Stimulated activated CD8-positive, alpha-beta memory T cell treated with anti-CD3 and anti-CD28 coated beads, Interleukin-7, amount 100 ng/mL, for 1 hour (primary cell): ENCODE results near the gene SBF1.

Experiments
- DNase-seq, 2 donors: peaks; one replicate each; pipeline ENCODE4 v3.0.0-alpha.2; 2020; ENCODE audit warnings: low read depth in 2 of 2

SBF1 gene

GRCh38 chr22:50507421-50507990 is 32.7 kb upstream of the SBF1 start, which contains the start of gene LMF2:
TSS of gene LMF2 (minus strand) at chr22:50507702. CDS start at chr22:50507675, 27 bp downstream.
- peak; percentile 88 to 92 for DNase-seq

GRCh38 chr22:50506611-50507420 is 32.0 kb upstream of the SBF1 start:
- no peak for DNase-seq

DNA sequence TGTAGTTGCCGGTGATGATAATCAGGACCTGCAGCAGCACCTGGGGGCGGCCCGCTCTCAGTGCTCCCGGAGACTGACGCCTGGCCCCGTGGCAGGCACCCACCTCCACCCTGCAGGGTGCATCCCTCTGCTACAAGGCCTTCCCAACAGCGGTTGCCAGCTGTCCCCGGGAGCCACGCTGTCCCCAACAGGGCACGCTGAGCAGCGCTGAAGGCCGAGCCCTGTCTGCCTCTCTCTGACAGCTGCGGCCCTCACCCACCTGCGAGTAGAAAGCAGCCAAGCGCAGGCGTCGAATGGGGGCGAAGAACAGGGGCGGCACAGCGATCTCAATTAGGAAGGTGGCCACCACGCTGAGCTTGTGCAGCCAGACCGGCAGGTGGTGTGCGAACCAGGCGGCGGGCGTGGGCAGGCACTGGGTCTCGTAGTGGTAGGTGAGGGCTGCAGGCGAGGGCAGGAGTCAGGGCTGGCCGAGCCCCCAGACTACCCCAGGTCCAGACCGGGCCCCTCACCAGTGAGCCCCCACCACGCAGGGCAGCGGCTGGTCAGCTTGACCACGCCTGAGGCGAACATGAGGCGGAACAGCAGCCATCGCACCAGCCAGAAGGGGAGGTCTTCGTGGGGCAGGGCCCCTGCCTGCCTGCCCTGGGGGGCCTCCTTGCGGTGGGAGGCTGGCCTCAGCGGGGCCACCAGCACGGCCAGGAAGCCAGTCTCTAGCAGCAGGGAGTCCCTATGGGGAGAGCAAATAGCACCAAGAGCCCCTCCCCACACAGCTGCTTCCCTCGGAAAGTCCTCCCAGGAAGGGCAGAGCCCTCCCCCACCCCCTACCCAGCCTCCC is 31.2 kb upstream of the SBF1 start:
- DNase-seq = no peak

DNA sequence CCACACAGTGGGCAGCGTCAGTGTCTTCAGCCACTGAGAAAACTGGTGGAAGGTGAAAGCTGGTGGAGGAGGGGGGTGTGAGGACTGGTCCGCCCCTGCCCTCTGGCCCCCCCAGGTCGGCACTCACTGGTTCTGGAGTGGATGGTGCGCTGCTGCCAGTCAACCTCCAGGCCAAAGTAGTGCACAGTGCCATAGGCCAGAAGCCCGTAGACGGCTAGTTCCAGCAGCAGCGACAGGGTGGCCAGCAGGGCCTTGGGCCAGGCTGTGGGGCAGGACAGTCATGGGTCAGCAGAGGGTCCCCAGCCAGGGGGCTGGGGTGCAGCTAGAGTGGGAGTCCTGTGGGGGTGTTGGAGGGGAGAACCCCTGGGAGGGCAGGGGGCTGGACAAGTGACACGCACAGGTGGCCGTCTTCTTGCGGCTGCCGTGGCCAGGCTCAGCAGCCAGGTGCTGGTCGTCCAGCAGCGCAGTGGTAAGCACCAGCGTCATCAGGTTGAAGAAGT is 30.5 kb upstream of the SBF1 start:
- no peak for DNase-seq

- no peak for DNase-seq
Measured at GRCh38 chr22:50504369-50505211, 29.8 kb upstream of the SBF1 start.

DNA sequence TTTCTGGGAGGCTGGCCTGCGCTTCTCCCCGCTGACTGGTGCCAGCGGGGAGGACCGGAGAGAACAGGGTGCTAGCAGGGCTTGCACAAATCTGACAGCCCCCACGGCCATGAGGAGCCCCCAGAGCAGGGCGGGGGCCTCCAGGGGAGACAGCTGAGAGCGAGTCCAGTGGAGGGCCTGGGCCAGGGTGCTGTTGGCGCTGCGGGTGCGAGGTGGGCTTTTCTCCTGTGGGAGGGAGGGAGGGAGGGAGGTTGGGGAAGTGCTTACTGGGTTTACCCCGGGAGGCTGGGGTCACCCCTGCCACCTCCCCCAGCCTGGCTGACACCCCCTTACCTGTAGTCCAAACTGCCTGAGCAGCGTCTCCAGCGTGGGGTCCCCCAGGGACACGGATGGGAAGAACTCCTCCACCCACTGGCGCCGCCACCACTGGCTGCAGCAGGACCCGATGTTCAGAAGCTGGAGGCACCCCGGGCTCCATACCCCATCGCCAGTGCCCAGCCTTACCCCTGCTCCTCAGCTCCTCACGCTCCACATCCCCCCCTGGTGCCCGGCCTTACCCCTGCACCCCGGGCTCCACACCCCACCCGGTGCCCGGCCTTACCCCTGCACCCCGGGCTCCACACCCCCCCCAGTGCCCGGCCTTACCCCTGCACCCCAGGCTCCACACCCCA is 28.8 kb upstream of the SBF1 start:
- DNase-seq = no peak

DNA sequence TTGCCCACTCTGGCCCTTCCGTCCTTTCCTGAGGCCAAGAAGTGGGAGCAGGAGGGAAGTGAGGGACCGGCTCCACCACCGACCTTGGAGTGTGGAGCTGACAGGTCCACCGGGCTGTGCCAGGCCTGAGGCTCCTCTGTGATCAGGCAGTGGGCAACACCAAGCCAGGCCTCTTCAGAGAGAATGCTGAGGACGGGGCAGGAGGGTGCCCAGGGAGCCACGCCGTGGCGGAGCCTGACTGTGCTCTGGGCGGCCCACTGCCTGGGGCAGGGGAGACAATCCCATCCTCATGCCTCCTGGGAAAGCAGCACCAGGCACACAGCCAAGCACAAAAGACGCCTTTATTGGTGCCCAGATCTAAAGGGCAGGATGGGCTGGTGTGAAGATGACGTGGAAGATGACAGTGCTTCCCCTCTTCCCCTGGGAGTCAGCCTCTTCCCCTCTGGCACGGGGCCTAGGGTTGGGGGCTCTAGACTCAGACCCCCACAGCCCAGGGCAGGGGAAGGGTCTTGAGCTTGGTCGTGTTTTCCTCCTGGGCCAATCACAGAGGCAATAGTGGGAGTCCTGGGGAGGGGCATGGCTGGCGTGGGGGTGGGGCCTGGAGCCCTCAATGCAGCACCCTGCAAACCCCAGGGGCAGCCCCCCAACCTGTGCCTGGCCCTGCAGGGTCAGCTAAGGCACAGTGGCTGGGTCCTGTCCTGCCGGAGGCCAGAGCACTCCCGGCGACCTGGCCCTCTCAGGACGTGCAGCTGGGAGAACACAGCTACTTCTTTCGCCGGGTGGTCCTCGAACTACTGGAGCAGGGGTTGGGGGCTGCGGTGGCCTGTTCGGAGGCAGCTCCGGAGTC is 28.0 kb upstream of the SBF1 start:
- DNase-seq = no peak

DNA sequence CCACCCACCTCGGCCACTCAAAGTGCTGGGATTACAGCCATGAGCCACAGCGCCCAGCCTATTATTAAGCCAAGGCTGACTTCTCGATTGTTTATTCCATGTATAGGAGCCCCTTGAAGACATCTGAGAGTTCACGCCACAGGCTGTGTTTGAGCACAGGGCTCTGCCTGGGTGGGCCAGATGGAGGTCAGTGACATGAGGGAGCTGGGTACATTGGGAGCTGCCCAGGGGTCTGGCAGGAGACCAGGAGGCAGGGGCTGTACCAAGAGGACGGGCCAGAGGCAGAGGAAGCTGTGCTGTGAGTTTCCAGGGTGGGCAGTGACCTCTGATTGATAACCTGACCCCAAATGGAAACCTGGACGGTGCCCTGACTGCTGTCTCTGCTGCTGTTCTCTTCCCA is 27.3 kb upstream of the SBF1 start:
- no peak for DNase-seq

DNA sequence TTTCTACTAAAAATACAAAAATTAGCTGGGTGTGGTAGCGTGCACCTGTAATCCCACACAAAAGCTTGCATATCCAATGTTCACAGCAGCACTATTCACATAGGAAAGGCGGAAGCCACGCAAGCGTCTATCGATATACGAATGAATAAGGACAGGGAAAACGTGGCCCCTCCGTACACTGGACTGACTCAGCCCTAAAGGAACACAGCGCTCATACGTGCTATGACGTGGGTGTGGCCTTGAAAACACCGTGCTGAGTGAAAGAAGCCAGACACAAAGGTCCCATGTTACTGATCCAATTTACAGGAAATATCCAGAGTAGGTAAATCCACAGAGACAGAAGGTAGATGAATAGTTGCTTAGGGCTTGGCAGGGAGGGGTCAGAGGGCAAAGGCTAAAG is 25.6 kb upstream of the SBF1 start:
- no peak for DNase-seq

- DNase-seq = peak; percentile 32 to 52
Measured at GRCh38 chr22:50498322-50498890, 23.6 kb upstream of the SBF1 start.

- DNase-seq = no peak
Measured at GRCh38 chr22:50497093-50497492, 22.3 kb upstream of the SBF1 start.

GRCh38 chr22:50490531-50491308 is 15.9 kb upstream of the SBF1 start:
- no peak for DNase-seq

- no peak for DNase-seq
Measured at GRCh38 chr22:50489363-50490243, 14.8 kb upstream of the SBF1 start.

DNA sequence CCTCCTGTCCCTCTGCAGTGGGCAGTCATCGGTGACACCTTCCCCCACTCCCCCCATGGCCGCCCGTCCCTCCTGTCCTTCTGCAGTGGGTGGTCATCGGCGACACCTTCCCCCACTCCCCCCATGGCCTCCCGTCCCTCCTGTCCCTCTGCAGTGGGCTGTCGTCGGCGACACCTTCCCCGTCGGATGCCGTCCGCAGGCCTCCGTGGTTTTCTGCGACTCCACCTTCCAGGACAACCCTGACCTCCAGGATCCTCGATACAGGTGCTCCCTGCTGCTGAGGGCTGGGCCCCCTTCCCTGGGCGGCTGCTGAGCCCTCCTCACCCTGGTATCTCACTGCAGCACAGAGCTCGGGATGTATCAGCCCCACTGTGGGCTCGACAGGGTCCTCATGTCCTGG is 14.1 kb upstream of the SBF1 start:
- DNase-seq = no peak

GRCh38 chr22:50488006-50488677 is 13.3 kb upstream of the SBF1 start:
- DNase-seq = no peak

GRCh38 chr22:50487290-50488005 is 12.6 kb upstream of the SBF1 start:
- DNase-seq = no peak
